ENCODE data around the gene SPATS1. TPM values are rescaled to one million over a fixed set of nuclear protein-coding genes. Genes with fewer than 3 reads are reported as not detected.

The SPATS1 gene
- total RNA-seq, 6 experiments from 2014 or later, result not detected

- peaks cover 0 to 5% (median 0%) of the 10 kb centered on the region in 4 donors for H3K4me1 ChIP-seq
- H3K27ac ChIP-seq, result no peak overlapping the region
- intact Hi-C loops (cut with DNase I), result no loop called here
- no peaks in the 10 kb centered on the region for H3K9me3 ChIP-seq
- no peak overlapping the region for H3K4me3 ChIP-seq
- no peaks in the 10 kb centered on the region for H3K36me3 ChIP-seq
- ATAC-seq (no peak), DNase-seq (no peak)
- no peaks in the 10 kb centered on the region for H3K27me3 ChIP-seq
- WGBS (ENCODE audit: insufficient coverage, low coverage, low lambda C conversion rate, missing lambda C conversion rate), result 29% methylated on average over 2 of the region's 2 CpGs
- TF ChIP-seq CTCF (IDR thresholded peaks at IDR 0.05), result no peak
- TF ChIP-seq POLR2A (IDR thresholded peaks at IDR 0.05), result no peak
These were observed 25.2 kb downstream of the SPATS1 start for GRCh38 chr6:44367681-44368080.

GRCh38 chr6:44373051-44373450, 30.6 kb downstream of the SPATS1 start:
- ATAC-seq (no peak), DNase-seq (no peak)
- Histone ChIP-seq H3K4me3 (no peak overlapping the region), H3K27ac (no peak overlapping the region), H3K27me3 (no peaks in the 10 kb centered on the region), H3K36me3 (no peaks in the 10 kb centered on the region), H3K4me1 (peaks cover 0 to 6% (median 0%) of the 10 kb centered on the region in 4 donors), H3K9me3 (no peaks in the 10 kb centered on the region)
- WGBS (ENCODE audit: insufficient coverage, low coverage, low lambda C conversion rate, missing lambda C conversion rate), result 69% methylated on average over 3 of the region's 3 CpGs
- TF ChIP-seq POLR2A (IDR thresholded peaks at IDR 0.05) (no peak), CTCF (IDR thresholded peaks at IDR 0.05) (no peak)
- intact Hi-C loops (cut with DNase I), result no loop called here

GRCh38 chr6:44373787-44374186, 31.3 kb downstream of the SPATS1 start:
- Histone ChIP-seq H3K4me1 (peaks cover 0 to 6% (median 0%) of the 10 kb centered on the region in 4 donors), H3K27ac (no peak overlapping the region), H3K9me3 (no peaks in the 10 kb centered on the region), H3K36me3 (no peaks in the 10 kb centered on the region), H3K4me3 (no peak overlapping the region), H3K27me3 (no peaks in the 10 kb centered on the region)
- DNase-seq (no peak), ATAC-seq (no peak)
- intact Hi-C loops (cut with DNase I), result no loop called here
- TF ChIP-seq POLR2A (IDR thresholded peaks at IDR 0.05) (no peak), CTCF (IDR thresholded peaks at IDR 0.05) (no peak)
- WGBS (ENCODE audit: insufficient coverage, low coverage, low lambda C conversion rate, missing lambda C conversion rate), result 78% methylated on average over 2 of the region's 2 CpGs

GRCh38 chr6:44375071-44375470, 32.6 kb downstream of the SPATS1 start:
- 90% methylated on average over 3 of the region's 3 CpGs for WGBS (ENCODE audit: insufficient coverage, low coverage, low lambda C conversion rate, missing lambda C conversion rate)
- Histone ChIP-seq H3K4me1 (peaks cover 0 to 6% (median 0%) of the 10 kb centered on the region in 4 donors), H3K27me3 (no peaks in the 10 kb centered on the region), H3K4me3 (no peak overlapping the region), H3K27ac (no peak overlapping the region), H3K9me3 (no peaks in the 10 kb centered on the region), H3K36me3 (no peaks in the 10 kb centered on the region)
- no peak for ATAC-seq
- TF ChIP-seq CTCF (IDR thresholded peaks at IDR 0.05) (no peak), POLR2A (IDR thresholded peaks at IDR 0.05) (no peak)
- intact Hi-C loops (cut with DNase I), result no loop called here
- DNase-seq, result no peak

- no peaks in the 10 kb centered on the region for H3K27me3 ChIP-seq
- TF ChIP-seq CTCF (IDR thresholded peaks at IDR 0.05) (no peak), POLR2A (IDR thresholded peaks at IDR 0.05) (no peak)
- ATAC-seq (no peak), DNase-seq (no peak)
- H3K9me3 ChIP-seq, result no peaks in the 10 kb centered on the region
- 86% methylated on average over 2 of the region's 3 CpGs for WGBS (ENCODE audit: insufficient coverage, low coverage, low lambda C conversion rate, missing lambda C conversion rate)
- H3K4me1 ChIP-seq, result peaks cover 0 to 16% (median 6%) of the 10 kb centered on the region in 4 donors
- intact Hi-C loops (cut with DNase I), result no loop called here
- H3K27ac ChIP-seq, result no peak overlapping the region
- no peaks in the 10 kb centered on the region for H3K36me3 ChIP-seq
- no peak overlapping the region for H3K4me3 ChIP-seq
These were observed 35.0 kb downstream of the SPATS1 start for GRCh38 chr6:44377484-44377883.
